Fibroblast of skin of abdomen (primary cell): ENCODE data around the gene CDH22.

Experiments
- DNase-seq: peaks from one replicate; pipeline ENCODE4 v3.0.0-alpha.2; 2013

Gene CDH22

GRCh38 chr20:46192376-46192944 lies 115.8 kb downstream of the CDH22 start:
- no peak for DNase-seq

GRCh38 chr20:46191611-46192010 lies 116.7 kb downstream of the CDH22 start:
- DNase-seq, result no peak

- no peak for DNase-seq
These were observed 117.1 kb downstream of the CDH22 start for GRCh38 chr20:46191168-46191540.

- DNase-seq, result no peak
These were observed 117.7 kb downstream of the CDH22 start for GRCh38 chr20:46190478-46191167.

GRCh38 chr20:46188866-46189541 lies 119.3 kb downstream of the CDH22 start:
- DNase-seq, result no peak

- no peak for DNase-seq
These were observed 122.1 kb downstream of the CDH22 start for GRCh38 chr20:46186210-46186609.

- DNase-seq, result no peak
These were observed 122.9 kb downstream of the CDH22 start for GRCh38 chr20:46185353-46185752.

GRCh38 chr20:46183768-46184167 lies 124.5 kb downstream of the CDH22 start:
- no peak for DNase-seq

- DNase-seq, result no peak
These were observed 125.8 kb downstream of the CDH22 start for GRCh38 chr20:46182276-46183200.

- DNase-seq, result no peak
These were observed 128.4 kb downstream of the CDH22 start for GRCh38 chr20:46179862-46180261.

GRCh38 chr20:46178891-46179290 lies 129.4 kb downstream of the CDH22 start:
- no peak for DNase-seq

GRCh38 chr20:46177768-46178167 lies 130.5 kb downstream of the CDH22 start:
- DNase-seq, result no peak

GRCh38 chr20:46176739-46177378 lies 131.4 kb downstream of the CDH22 start:
- DNase-seq, result no peak

GRCh38 chr20:46175127-46175494 lies 133.2 kb downstream of the CDH22 start:
- no peak for DNase-seq

GRCh38 chr20:46174469-46175126 lies 133.7 kb downstream of the CDH22 start:
- DNase-seq, result peak; percentile 31

GRCh38 chr20:46173652-46174468 lies 134.4 kb downstream of the CDH22 start:
- no peak for DNase-seq

GRCh38 chr20:46172961-46173536 lies 135.2 kb downstream of the CDH22 start:
- DNase-seq, result no peak

GRCh38 chr20:46172455-46172854 lies 135.8 kb downstream of the CDH22 start:
- DNase-seq, result no peak

- no peak for DNase-seq
These were observed 136.4 kb downstream of the CDH22 start for GRCh38 chr20:46171909-46172308.

- no peak for DNase-seq
These were observed 136.8 kb downstream of the CDH22 start for GRCh38 chr20:46171476-46171875.
